ENCODE results near the gene ERCC3. TPM values are rescaled to one million over a fixed set of nuclear protein-coding genes. Genes with fewer than 3 reads are reported as not detected.

Gene ERCC3
- total RNA-seq, 1 experiment from 2014 or later: 52.7 TPM

DNA sequence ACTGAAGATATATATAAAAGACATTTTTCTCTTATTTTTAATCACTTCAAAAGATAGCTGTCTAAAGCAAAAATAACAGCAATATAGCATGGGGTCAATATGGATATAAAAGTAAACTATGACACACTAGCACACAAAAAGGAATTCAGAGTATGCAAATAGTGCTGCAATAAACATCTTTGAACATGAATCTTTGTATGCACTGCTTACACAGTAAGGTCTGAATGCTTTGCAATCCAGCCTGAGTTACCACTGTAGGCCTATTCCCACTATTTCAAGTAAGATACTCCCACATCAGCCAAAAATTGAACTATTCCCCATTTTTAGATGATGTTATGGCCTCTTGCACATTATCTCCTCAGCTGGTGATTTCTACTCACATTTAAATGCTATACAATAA, 27.4 kb upstream of the ERCC3 start:
- BruUV-seq (replicated peaks): no TSS peak
- intact Hi-C loops (cut with micrococcal nuclease): loop anchor here (10.0 kb wide), 1 partner anchor 323 kb away; the partner anchor contains the start of gene GPR17

More for the DNA sequence above, 27.4 kb upstream of the ERCC3 start:
- Histone ChIP-seq H3K4me3 (replicated peaks in 1 of 2; ENCODE audit: low read depth in 1 of 2, low read length in 2 of 2) (no peak overlapping the region), H4K20me1 (ENCODE audit: insufficient read depth) (no peaks in the 10 kb centered on the region), H3K9ac (ENCODE audit: low read length) (no peak overlapping the region), H3K9me2 (ENCODE audit: insufficient read depth) (no peaks in the 10 kb centered on the region), H3K4me1 (ENCODE audit: control insufficient read depth in 1 of 2, insufficient read depth in 2 of 2, low read length in 2 of 2) (no peaks in the 10 kb centered on the region), H3K27ac (ENCODE audit: low read depth, low read length) (no peak overlapping the region), H3K9me3 (ENCODE audit: control insufficient read depth in 1 of 2, insufficient read depth in 1 of 2, low read depth in 1 of 2, low read length in 2 of 2) (no peaks in the 10 kb centered on the region), H3K36me3 (ENCODE audit: control insufficient read depth in 1 of 2, insufficient read depth in 2 of 2, low read length in 2 of 2) (peaks cover 2 to 6% of the 10 kb centered on the region in 2 experiments; a peak in 1 of 4 replicates), H3K79me2 (ENCODE audit: insufficient read depth, low read length) (no peaks in the 10 kb centered on the region), H3K27me3 (ENCODE audit: insufficient read depth, low read length) (no peaks in the 10 kb centered on the region), H3K4me2 (ENCODE audit: low read length) (no peak overlapping the region), H2AFZ (ENCODE audit: low read depth, low read length, poor library complexity, severe bottlenecking) (no peak overlapping the region)
- TF ChIP-seq ELF1 (IDR thresholded peaks at IDR 0.05; ENCODE audit: borderline replicate concordance, low read depth): no peak
- TF ChIP-seq SP1 (IDR thresholded peaks at IDR 0.05; ENCODE audit: low read depth): no peak
- no peak for TF ChIP-seq CBX3 (IDR thresholded peaks at IDR 0.05; ENCODE audit: low read depth)
- TF ChIP-seq SIN3A (IDR thresholded peaks at IDR 0.05; ENCODE audit: low read depth): no peak
- TF ChIP-seq TCF7L2 (IDR thresholded peaks at IDR 0.05; ENCODE audit: borderline replicate concordance, extremely low read depth, insufficient read depth, insufficient read length): no peak
- TF ChIP-seq CEBPB (IDR thresholded peaks at IDR 0.05; ENCODE audit: low read depth): no peak
- no peak for TF ChIP-seq POLR2AphosphoS5 (IDR thresholded peaks at IDR 0.05; ENCODE audit: low read depth, low read length)
- TF ChIP-seq, protein P1, sequence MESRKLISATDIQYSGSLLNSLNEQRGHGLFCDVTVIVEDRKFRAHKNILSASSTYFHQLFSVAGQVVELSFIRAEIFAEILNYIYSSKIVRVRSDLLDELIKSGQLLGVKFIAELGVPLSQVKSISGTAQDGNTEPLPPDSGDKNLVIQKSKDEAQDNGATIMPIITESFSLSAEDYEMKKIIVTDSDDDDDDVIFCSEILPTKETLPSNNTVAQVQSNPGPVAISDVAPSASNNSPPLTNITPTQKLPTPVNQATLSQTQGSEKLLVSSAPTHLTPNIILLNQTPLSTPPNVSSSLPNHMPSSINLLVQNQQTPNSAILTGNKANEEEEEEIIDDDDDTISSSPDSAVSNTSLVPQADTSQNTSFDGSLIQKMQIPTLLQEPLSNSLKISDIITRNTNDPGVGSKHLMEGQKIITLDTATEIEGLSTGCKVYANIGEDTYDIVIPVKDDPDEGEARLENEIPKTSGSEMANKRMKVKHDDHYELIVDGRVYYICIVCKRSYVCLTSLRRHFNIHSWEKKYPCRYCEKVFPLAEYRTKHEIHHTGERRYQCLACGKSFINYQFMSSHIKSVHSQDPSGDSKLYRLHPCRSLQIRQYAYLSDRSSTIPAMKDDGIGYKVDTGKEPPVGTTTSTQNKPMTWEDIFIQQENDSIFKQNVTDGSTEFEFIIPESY (IDR thresholded peaks at IDR 0.05; ENCODE audit: extremely low read depth, insufficient replicate concordance, low read length): no peak
- TF ChIP-seq ZFX (IDR thresholded peaks at IDR 0.05): no peak
- TF ChIP-seq EZH2phosphoT487 (IDR thresholded peaks at IDR 0.05; ENCODE audit: borderline replicate concordance): no peak
- no peak for TF ChIP-seq EGR1 (IDR thresholded peaks at IDR 0.05; ENCODE audit: low read depth)
- TF ChIP-seq ATF3 (IDR thresholded peaks at IDR 0.05): no peak
- TF ChIP-seq POLR2A (IDR thresholded peaks at IDR 0.05; ENCODE audit: borderline replicate concordance, extremely low read depth, insufficient read depth, insufficient read length): no peak
- TF ChIP-seq MAX (IDR thresholded peaks at IDR 0.05): no peak
- TF ChIP-seq RAD21 (IDR thresholded peaks at IDR 0.05; ENCODE audit: low read depth): no peak
- TF ChIP-seq JUND (IDR thresholded peaks at IDR 0.05): no peak
- no peak for TF ChIP-seq ZNF274 (IDR thresholded peaks at IDR 0.05; ENCODE audit: low read depth, low read length)
- TF ChIP-seq EZH2 (IDR thresholded peaks at IDR 0.05): no peak
- TF ChIP-seq YY1 (IDR thresholded peaks at IDR 0.05; ENCODE audit: extremely low read depth, insufficient replicate concordance, low read depth, low read length): no peak
- TF ChIP-seq, protein P2, sequence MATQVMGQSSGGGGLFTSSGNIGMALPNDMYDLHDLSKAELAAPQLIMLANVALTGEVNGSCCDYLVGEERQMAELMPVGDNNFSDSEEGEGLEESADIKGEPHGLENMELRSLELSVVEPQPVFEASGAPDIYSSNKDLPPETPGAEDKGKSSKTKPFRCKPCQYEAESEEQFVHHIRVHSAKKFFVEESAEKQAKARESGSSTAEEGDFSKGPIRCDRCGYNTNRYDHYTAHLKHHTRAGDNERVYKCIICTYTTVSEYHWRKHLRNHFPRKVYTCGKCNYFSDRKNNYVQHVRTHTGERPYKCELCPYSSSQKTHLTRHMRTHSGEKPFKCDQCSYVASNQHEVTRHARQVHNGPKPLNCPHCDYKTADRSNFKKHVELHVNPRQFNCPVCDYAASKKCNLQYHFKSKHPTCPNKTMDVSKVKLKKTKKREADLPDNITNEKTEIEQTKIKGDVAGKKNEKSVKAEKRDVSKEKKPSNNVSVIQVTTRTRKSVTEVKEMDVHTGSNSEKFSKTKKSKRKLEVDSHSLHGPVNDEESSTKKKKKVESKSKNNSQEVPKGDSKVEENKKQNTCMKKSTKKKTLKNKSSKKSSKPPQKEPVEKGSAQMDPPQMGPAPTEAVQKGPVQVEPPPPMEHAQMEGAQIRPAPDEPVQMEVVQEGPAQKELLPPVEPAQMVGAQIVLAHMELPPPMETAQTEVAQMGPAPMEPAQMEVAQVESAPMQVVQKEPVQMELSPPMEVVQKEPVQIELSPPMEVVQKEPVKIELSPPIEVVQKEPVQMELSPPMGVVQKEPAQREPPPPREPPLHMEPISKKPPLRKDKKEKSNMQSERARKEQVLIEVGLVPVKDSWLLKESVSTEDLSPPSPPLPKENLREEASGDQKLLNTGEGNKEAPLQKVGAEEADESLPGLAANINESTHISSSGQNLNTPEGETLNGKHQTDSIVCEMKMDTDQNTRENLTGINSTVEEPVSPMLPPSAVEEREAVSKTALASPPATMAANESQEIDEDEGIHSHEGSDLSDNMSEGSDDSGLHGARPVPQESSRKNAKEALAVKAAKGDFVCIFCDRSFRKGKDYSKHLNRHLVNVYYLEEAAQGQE (IDR thresholded peaks at IDR 0.05; ENCODE audit: low read depth): no peak
- ChIA-PET CTCF (no interaction called here), RAD21 (ENCODE audit: low non-redundant PET in 1 of 2, low total read pairs in 2 of 2, uncharacterized antibody in 2 of 2, unreplicated experiment in 2 of 2) (no interaction called here), POLR2A (no interaction called here)
- no peak for ATAC-seq
- DNase-seq (ENCODE audit: low read depth, low spot score): no peak
